ENCODE measurements around the gene GFI1B. TPM values are rescaled to one million over a fixed set of nuclear protein-coding genes. Genes with fewer than 3 reads are reported as not detected.

GFI1B gene
- total RNA-seq, 1 donor from 2014 or later, result not detected

DNA sequence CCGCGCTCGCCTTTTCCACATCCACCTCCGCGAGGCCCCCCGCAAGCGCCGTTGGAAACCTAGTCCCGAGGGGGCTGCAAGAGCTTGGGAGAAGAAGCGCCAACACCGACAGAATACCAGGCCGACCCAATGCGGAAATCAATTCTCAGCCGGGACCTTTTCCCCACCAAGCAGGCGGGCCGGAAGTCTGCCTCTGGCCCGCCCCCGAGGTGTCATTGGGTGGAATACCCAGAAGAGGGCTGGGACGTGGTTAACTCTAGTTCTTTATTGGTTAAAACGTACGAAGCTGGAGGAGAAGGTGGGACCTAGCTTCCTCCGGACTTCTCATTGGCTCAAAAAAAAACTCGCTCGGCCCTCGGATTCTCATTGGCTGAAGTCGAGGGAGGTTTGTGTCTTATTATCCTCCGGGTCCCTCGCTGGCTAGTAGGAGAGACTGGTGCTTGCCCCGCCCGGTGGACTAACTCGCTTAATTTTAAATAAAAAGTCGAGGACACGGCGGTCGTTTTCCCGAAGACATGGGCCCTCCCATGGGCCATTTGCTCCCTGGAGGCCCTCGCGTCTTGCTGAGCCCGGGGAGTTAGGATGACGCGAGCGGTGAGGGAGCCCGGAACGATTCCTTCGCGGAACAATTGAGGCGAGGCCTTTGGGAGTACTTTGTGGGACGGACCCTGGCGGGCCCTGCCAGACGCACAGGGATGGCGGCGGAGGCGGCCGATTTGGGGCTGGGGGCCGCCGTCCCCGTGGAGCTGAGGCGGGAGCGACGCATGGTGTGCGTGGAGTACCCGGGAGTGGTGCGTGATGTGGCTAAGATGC is 52.0 kb downstream of the GFI1B start, which contains the start of gene GTF3C5:
Gene GTF3C5, plus strand, starts transcription at position 681 of the 813 bp plus-strand sequence. Its CDS starts 15 bp downstream, at position 696.
- Histone ChIP-seq H3K27me3 (ENCODE audit: control insufficient read depth, insufficient read depth, low read length) (no peaks in the 10 kb centered on the region), H3K4me3 (ENCODE audit: low read depth, low read length) (peak within 1 kb of the TSS; percentile 88), H3K36me3 (ENCODE audit: control insufficient read depth, insufficient read depth, low read length) (peaks cover 1% of the 10 kb centered on the region)
- TF ChIP-seq, protein P1, sequence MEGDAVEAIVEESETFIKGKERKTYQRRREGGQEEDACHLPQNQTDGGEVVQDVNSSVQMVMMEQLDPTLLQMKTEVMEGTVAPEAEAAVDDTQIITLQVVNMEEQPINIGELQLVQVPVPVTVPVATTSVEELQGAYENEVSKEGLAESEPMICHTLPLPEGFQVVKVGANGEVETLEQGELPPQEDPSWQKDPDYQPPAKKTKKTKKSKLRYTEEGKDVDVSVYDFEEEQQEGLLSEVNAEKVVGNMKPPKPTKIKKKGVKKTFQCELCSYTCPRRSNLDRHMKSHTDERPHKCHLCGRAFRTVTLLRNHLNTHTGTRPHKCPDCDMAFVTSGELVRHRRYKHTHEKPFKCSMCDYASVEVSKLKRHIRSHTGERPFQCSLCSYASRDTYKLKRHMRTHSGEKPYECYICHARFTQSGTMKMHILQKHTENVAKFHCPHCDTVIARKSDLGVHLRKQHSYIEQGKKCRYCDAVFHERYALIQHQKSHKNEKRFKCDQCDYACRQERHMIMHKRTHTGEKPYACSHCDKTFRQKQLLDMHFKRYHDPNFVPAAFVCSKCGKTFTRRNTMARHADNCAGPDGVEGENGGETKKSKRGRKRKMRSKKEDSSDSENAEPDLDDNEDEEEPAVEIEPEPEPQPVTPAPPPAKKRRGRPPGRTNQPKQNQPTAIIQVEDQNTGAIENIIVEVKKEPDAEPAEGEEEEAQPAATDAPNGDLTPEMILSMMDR (IDR thresholded peaks at IDR 0.05; ENCODE audit: insufficient read depth, low read length, severe bottlenecking), result no peak
- DNase-seq (ENCODE audit: low read depth) (peak; percentile 96), FAIRE-seq (no peak)

DNA sequence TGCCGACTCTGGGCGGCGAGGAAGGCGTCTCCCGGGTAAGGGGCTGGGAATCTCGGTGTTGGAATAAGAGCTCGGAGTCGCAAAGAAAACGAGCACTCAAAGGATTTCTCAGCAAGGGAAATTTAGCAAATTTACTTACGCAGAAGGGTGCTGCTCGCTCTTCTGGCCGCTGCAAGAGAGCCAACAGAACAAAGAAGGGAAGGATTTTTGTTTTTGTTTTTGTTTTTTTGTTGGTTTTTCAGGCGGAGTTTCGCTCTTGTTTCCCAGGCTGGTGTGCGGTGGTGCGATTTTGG is 52.6 kb downstream of the GFI1B start:
- TF ChIP-seq, protein P1 (IDR thresholded peaks at IDR 0.05; ENCODE audit: insufficient read depth, low read length, severe bottlenecking), result no peak
- peaks cover 1% of the 10 kb centered on the region for H3K36me3 ChIP-seq (ENCODE audit: control insufficient read depth, insufficient read depth, low read length)

DNA sequence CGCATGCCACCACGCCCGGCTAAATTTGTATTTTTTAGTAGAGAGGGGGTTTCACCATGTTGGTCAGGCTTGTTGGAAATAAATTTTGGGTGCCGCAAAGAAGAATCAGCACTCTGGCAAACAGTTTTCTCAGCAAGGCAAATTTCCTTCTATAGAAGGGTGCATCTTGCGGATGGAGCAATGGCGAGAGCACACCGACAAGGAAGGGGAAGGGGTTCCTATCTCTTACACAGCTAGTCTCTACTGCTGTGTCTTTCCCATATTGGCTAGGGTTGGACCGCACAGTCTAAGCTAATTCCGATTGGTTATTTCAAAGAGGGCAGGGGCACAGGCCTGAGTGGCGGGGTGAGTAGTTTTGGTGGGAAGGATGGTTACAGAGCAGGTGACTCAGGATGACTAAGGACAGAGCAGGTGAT is 53.0 kb downstream of the GFI1B start:
- TF ChIP-seq, protein P1 (IDR thresholded peaks at IDR 0.05; ENCODE audit: insufficient read depth, low read length, severe bottlenecking), result no peak
- peak overlapping the region; percentile 88 for H3K4me3 ChIP-seq (ENCODE audit: low read depth, low read length)
- DNase-seq (ENCODE audit: low read depth) (peak; percentile 13), FAIRE-seq (no peak)
- peaks cover 1% of the 10 kb centered on the region for H3K36me3 ChIP-seq (ENCODE audit: control insufficient read depth, insufficient read depth, low read length)
- no peaks in the 10 kb centered on the region for H3K27me3 ChIP-seq (ENCODE audit: control insufficient read depth, insufficient read depth, low read length)

More for the DNA sequence above, 52.6 kb downstream of the GFI1B start:
- no peaks in the 10 kb centered on the region for H3K27me3 ChIP-seq (ENCODE audit: control insufficient read depth, insufficient read depth, low read length)
- DNase-seq (ENCODE audit: low read depth) (peak; percentile 4), FAIRE-seq (no peak)
- peak overlapping the region; percentile 88 for H3K4me3 ChIP-seq (ENCODE audit: low read depth, low read length)

DNA sequence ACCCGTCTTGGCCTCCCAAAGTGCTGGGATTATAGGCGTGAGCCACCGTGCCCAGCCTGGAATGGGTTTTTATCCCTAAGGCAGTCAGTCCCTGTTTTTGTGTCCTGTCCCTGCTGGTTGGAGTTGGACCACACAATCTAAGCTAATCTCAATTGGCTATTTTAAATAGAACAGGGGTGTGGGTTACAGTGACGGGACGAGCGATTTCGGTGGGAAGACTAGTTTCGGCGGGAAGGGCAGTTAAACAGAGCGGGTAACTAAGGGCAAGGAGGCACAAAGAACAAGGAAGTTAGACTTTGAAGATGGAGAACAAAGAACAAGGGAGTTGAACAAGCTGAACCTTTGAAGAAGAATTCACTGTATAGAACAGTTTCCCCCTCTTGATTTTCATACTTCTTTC is 53.7 kb downstream of the GFI1B start:
- no peak for FAIRE-seq
- Histone ChIP-seq H3K4me3 (ENCODE audit: low read depth, low read length) (no peak overlapping the region), H3K36me3 (ENCODE audit: control insufficient read depth, insufficient read depth, low read length) (peaks cover 3% of the 10 kb centered on the region), H3K27me3 (ENCODE audit: control insufficient read depth, insufficient read depth, low read length) (no peaks in the 10 kb centered on the region)
- DNase-seq (ENCODE audit: low read depth), result no peak
- TF ChIP-seq, protein P1 (IDR thresholded peaks at IDR 0.05; ENCODE audit: insufficient read depth, low read length, severe bottlenecking), result no peak

DNA sequence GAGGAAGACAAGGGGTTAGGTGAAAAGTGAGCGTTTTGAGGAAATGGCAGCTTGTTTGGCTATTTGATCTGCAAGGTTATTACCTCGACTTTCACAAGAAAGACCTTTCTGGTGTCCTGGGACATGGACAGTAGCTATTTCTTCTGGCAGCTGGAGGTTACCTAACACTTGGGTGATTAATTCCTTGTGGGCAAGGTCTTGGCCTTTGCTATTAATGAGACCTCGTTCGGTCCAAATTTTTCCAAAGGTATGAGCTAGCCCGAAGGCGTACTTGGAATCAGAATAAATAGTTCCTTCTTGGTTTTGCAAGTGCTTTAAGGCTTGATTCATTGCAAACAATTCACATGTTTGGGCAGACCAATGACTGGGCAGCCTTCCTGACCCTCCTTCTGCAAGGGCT is 57.2 kb downstream of the GFI1B start:
- FAIRE-seq (no peak), DNase-seq (ENCODE audit: low read depth) (peak; percentile 44)
- no peak overlapping the region for H3K4me3 ChIP-seq (ENCODE audit: low read depth, low read length)
- TF ChIP-seq, protein P1 (IDR thresholded peaks at IDR 0.05; ENCODE audit: insufficient read depth, low read length, severe bottlenecking), result no peak
- peaks cover 3% of the 10 kb centered on the region for H3K36me3 ChIP-seq (ENCODE audit: control insufficient read depth, insufficient read depth, low read length)
- no peaks in the 10 kb centered on the region for H3K27me3 ChIP-seq (ENCODE audit: control insufficient read depth, insufficient read depth, low read length)
